ENCODE results near the gene SERTM1. TPM values are rescaled to one million over a fixed set of nuclear protein-coding genes. Genes with fewer than 3 reads are reported as not detected.

The SERTM1 gene
- total and polyA plus RNA-seq, 2 of the 4 experiments (the other 2 are of a cell fraction): not detected

GRCh38 chr13:36717017-36717416, 43.2 kb downstream of the SERTM1 start:
- no peaks in the 10 kb centered on the region for H3K79me1 ChIP-seq (ENCODE audit: low read depth in 1 of 2, low read length in 2 of 2)
- ATAC-seq (ENCODE audit: low read depth): no peak
- dilution Hi-C loops (cut with HindIII; ENCODE audit: low sequenced_read_pairs, unreplicated experiment) (no loop called here), in situ Hi-C loops (cut with MboI; ENCODE audit: low sequenced_read_pairs) (no loop called here), intact Hi-C loops (cut with micrococcal nuclease) (no loop called here)
- TF ChIP-seq ELK1 (IDR thresholded peaks at IDR 0.05; ENCODE audit: borderline replicate concordance, low read depth, low read length) (no peak), FOS (IDR thresholded peaks at IDR 0.05; ENCODE audit: low read depth, low read length) (no peak)
- no peak overlapping the region for H4K5ac ChIP-seq (ENCODE audit: low read depth, low read length)
- H3K18ac ChIP-seq (ENCODE audit: low read depth, low read length): no peak overlapping the region
- no peak for DNase-seq
- WGBS, 2 experiments (ENCODE audit: extremely low coverage in 2 of 2, insufficient read length in 1 of 2): 100% methylated on average over 2 of the region's 2 CpGs; no CpG with 5 or more reads in 1 of the 2 experiments
- H4K91ac ChIP-seq (ENCODE audit: insufficient read depth, low read depth, low read length): no peak overlapping the region
- H3K9me1 ChIP-seq (ENCODE audit: insufficient read depth, low read length): no peaks in the 10 kb centered on the region
- no peak overlapping the region for H2AK5ac ChIP-seq (ENCODE audit: low read depth, low read length)
- H4K20me1 ChIP-seq (ENCODE audit: insufficient read depth, low read length): no peaks in the 10 kb centered on the region
- no peak overlapping the region for H3K4me2 ChIP-seq (ENCODE audit: low read depth, low read length)
- no peak overlapping the region for H2BK20ac ChIP-seq (ENCODE audit: low read depth, low read length)
- H3K36me3 ChIP-seq (ENCODE audit: control insufficient read depth, insufficient read depth, low read length): no peaks in the 10 kb centered on the region
- H3K14ac ChIP-seq (replicated peaks; ENCODE audit: low read depth, low read length): no peak overlapping the region
- no peak overlapping the region for H2AFZ ChIP-seq (replicated peaks; ENCODE audit: low read length, poor library complexity)
- H3K4me1 ChIP-seq (ENCODE audit: control insufficient read depth, insufficient read depth, low read length): no peaks in the 10 kb centered on the region
- no peak overlapping the region for H2BK5ac ChIP-seq (ENCODE audit: low read depth, low read length, poor library complexity, severe bottlenecking)
- no peak overlapping the region for H3K4ac ChIP-seq (ENCODE audit: low read depth, low read length)
- H3K9ac ChIP-seq (ENCODE audit: low read depth, low read length): no peak overlapping the region
- H2BK120ac ChIP-seq (ENCODE audit: low read depth, low read length): no peak overlapping the region
- H4K8ac ChIP-seq (ENCODE audit: low read depth in 2 of 2, low read length in 2 of 2): no peak overlapping the region
- H3K4me3 ChIP-seq (ENCODE audit: insufficient read depth, low read depth, low read length): no peak overlapping the region
- POLR2A ChIA-PET (ENCODE audit: unreplicated experiment): no interaction called here
- CTCF ChIA-PET: interaction anchor here (0.5 to 1.5 kb wide), 2 partner anchors 19 to 875 kb away, joined by 4 to 5 read pairs; no protein-coding TSS in a partner anchor
- no peak overlapping the region for H3K27ac ChIP-seq (ENCODE audit: insufficient read depth, low read length)
- H2AK9ac ChIP-seq (replicated peaks; ENCODE audit: low read depth, low read length, poor library complexity): no peak overlapping the region
- no peak overlapping the region for H3K56ac ChIP-seq (ENCODE audit: extremely low read depth, insufficient read depth, low read length)
- no peak overlapping the region for H2BK15ac ChIP-seq (ENCODE audit: low read depth, low read length)
- H3K23ac ChIP-seq (ENCODE audit: low read depth, low read length): no peak overlapping the region
- H3K27me3 ChIP-seq (ENCODE audit: control insufficient read depth, insufficient read depth, low read length): no peaks in the 10 kb centered on the region; the same call in 1 of the 2 replicates
- BruUV-seq (replicated peaks): no TSS peak
- H3K9me3 ChIP-seq (ENCODE audit: control insufficient read depth, insufficient read depth, low read length): no peaks in the 10 kb centered on the region

Data from IMR-90 (cell line).